H1 (cell line): ENCODE data around the gene DMPK. TPM values are rescaled to one million over a fixed set of nuclear protein-coding genes. Genes with fewer than 3 reads are reported as not detected.

Experiments used
- CTCF ChIA-PET: fragments of 300-600 bp; sonication (Branson Sonifier 250); formaldehyde crosslinking; loops from one replicate; lab custom pipeline; 2021; ENCODE audit not compliant: partially characterized antibody; lab: Charles Lee
- POLR2A ChIA-PET: fragments of 300-600 bp; sonication (Branson Sonifier 250); formaldehyde crosslinking; loops from one replicate; lab custom pipeline; 2021; ENCODE audit warnings: inconsistent platforms; ENCODE audit not compliant: partially characterized antibody; lab: Charles Lee
- DNase-seq, 2 experiments: peaks; one replicate each; pipeline versions ENCODE4 v3.0.0 to v3.0.0-alpha.2; 2010 to 2022; ENCODE audit warnings: low spot score in 2 of 2, low read depth in 1 of 2, mixed read lengths in 1 of 2
- FAIRE-seq: peaks from 2 replicates; lab custom pipeline; 2011; peaks lifted over from hg19 to GRCh38; lab: Jason Lieb, UNC
- H2AFZ ChIP-seq: 2 replicates; pipeline ENCODE4 v1.8.1; 2012; ENCODE audit warnings: low read length, inconsistent platforms
- H2AK5ac ChIP-seq: 2 replicates; pipeline ENCODE4 v1.6.1; 2013; ENCODE audit warnings: low read depth, low read length
- H2BK120ac ChIP-seq: replicated peaks from 2 replicates; pipeline ENCODE3; 2013; ENCODE audit warnings: low read depth, low read length, inconsistent platforms
- H2BK12ac ChIP-seq: 2 replicates; pipeline ENCODE4 v1.6.1; 2013; ENCODE audit warnings: low read depth, low read length
- H2BK15ac ChIP-seq: 2 replicates; pipeline ENCODE4 v1.6.1; 2013; ENCODE audit warnings: low read length
- H2BK20ac ChIP-seq: 2 replicates; pipeline ENCODE4 v1.6.1; 2013; ENCODE audit warnings: low read length
- H2BK5ac ChIP-seq: 2 replicates; pipeline ENCODE4 v1.6.1; 2013; ENCODE audit warnings: low read depth, low read length
- H3K14ac ChIP-seq: 2 replicates; pipeline ENCODE4 v1.6.1; 2013; ENCODE audit warnings: inconsistent platforms; ENCODE audit not compliant: insufficient read length
- H3K18ac ChIP-seq: 2 replicates; pipeline ENCODE4 v1.6.1; 2013; ENCODE audit warnings: low read length; ENCODE audit errors: extremely low read depth
- H3K23ac ChIP-seq: 2 replicates; pipeline ENCODE4 v1.6.1; 2013; ENCODE audit warnings: inconsistent platforms; ENCODE audit not compliant: insufficient read length
- H3K23me2 ChIP-seq: 2 replicates; pipeline ENCODE4 v1.6.1; 2013; ENCODE audit warnings: low read depth, low read length
- H3K27ac ChIP-seq: 2 replicates; pipeline ENCODE4 v1.6.1; 2011; ENCODE audit warnings: low read depth, low read length, inconsistent platforms
- H3K27me3 ChIP-seq, 4 experiments: replicated peaks in 1 of 4; 1 replicate in 1 of 4; 2 replicates in 3 of 4; pipeline versions ENCODE4 v1.6.1 to v1.8.1; 2011 to 2013; ENCODE audit warnings: low read length in 3 of 4, mild to moderate bottlenecking in 3 of 4, inconsistent platforms in 2 of 4, mixed read lengths in 2 of 4, moderate library complexity in 1 of 4; ENCODE audit not compliant: control insufficient read depth in 3 of 4, insufficient read depth in 3 of 4; ENCODE audit errors: extremely low read depth in 1 of 4
- H3K36me3 ChIP-seq, 4 experiments: 2 replicates each; pipeline versions ENCODE4 v1.6.1 to v1.8.1; 2011 to 2013; ENCODE audit warnings: mild to moderate bottlenecking in 4 of 4, low read length in 3 of 4, moderate library complexity in 2 of 4, control low read depth in 1 of 4, inconsistent platforms in 1 of 4; ENCODE audit not compliant: insufficient read depth in 4 of 4, control insufficient read depth in 2 of 4
- H3K4ac ChIP-seq: replicated peaks from 2 replicates; pipeline ENCODE3; 2013; ENCODE audit warnings: low read length, low read depth, mixed read lengths, inconsistent platforms; ENCODE audit not compliant: insufficient read length
- H3K4me1 ChIP-seq, 4 experiments: replicated peaks in 1 of 4; 1 replicate in 1 of 4; 2 replicates in 3 of 4; pipeline versions ENCODE4 v1.6.1 to v1.8.1; 2011 to 2013; ENCODE audit warnings: low read length in 3 of 4, inconsistent platforms in 2 of 4, mixed read lengths in 1 of 4; ENCODE audit not compliant: insufficient read depth in 4 of 4, control insufficient read depth in 3 of 4
- H3K4me2 ChIP-seq, 2 experiments: 2 replicates each; pipeline versions ENCODE4 v1.6.1 to v1.8.1; 2011 to 2013; ENCODE audit warnings: low read depth in 2 of 2, low read length in 2 of 2, control low read depth in 1 of 2, inconsistent platforms in 1 of 2, mild to moderate bottlenecking in 1 of 2; ENCODE audit not compliant: insufficient read depth in 1 of 2
- H3K4me3 ChIP-seq, 4 experiments: fragments of 200-600, 300-600 bp in 1 of 4; sonication (generic), shearing (Covaris generic), sonication (Bioruptor Twin) in 1 of 4; 2 replicates each; pipeline versions ENCODE4 v1.5.1 to v1.8.1; 2011 to 2016; ENCODE audit warnings: low read length in 4 of 4, low read depth in 3 of 4, control low read depth in 2 of 4, inconsistent platforms in 2 of 4, mild to moderate bottlenecking in 2 of 4, mixed read lengths in 1 of 4, moderate library complexity in 1 of 4; ENCODE audit not compliant: insufficient read depth in 2 of 4; ENCODE audit errors: extremely low read depth in 1 of 4
- H3K56ac ChIP-seq: replicated peaks from 2 replicates; pipeline ENCODE3; 2013; ENCODE audit warnings: low read depth, mild to moderate bottlenecking, mixed read lengths, low read length, inconsistent platforms; ENCODE audit not compliant: insufficient read length
- H3K79me1 ChIP-seq: 2 replicates; pipeline ENCODE4 v1.6.1; 2013; ENCODE audit warnings: low read depth, low read length, control low read depth
- H3K79me2 ChIP-seq, 2 experiments: 2 replicates each; pipeline versions ENCODE4 v1.6.1 to v1.8.1; 2012 to 2013; ENCODE audit warnings: low read length in 2 of 2, mild to moderate bottlenecking in 2 of 2, inconsistent platforms in 1 of 2; ENCODE audit not compliant: insufficient read depth in 2 of 2, control insufficient read depth in 1 of 2
- H3K9ac ChIP-seq, 4 experiments: replicated peaks in 1 of 4; 1 replicate in 1 of 4; 2 replicates in 3 of 4; pipeline versions ENCODE4 v1.6.1 to v1.8.1; 2011 to 2013; ENCODE audit warnings: low read depth in 3 of 4, low read length in 3 of 4, control low read depth in 2 of 4, mild to moderate bottlenecking in 2 of 4, moderate library complexity in 2 of 4, inconsistent platforms in 1 of 4; ENCODE audit errors: extremely low read depth in 1 of 4
- H3K9me3 ChIP-seq, 2 experiments: 2 replicates each; pipeline versions ENCODE4 v1.6.1 to v1.8.1; 2012 to 2013; ENCODE audit warnings: mild to moderate bottlenecking in 2 of 2, moderate library complexity in 2 of 2, control low read depth in 1 of 2, inconsistent platforms in 1 of 2, low read depth in 1 of 2, low read length in 1 of 2, mixed read lengths in 1 of 2; ENCODE audit not compliant: insufficient read depth in 2 of 2
- H4K20me1 ChIP-seq, 2 experiments: replicated peaks in 1 of 2; 2 replicates each; pipeline versions ENCODE3 to v1.8.1; 2011 to 2013; ENCODE audit warnings: inconsistent platforms in 2 of 2, low read length in 2 of 2, mild to moderate bottlenecking in 1 of 2; ENCODE audit not compliant: insufficient read depth in 2 of 2, control insufficient read depth in 1 of 2
- H4K5ac ChIP-seq: 2 replicates; pipeline ENCODE4 v1.6.1; 2013; ENCODE audit warnings: low read length, low read depth, mixed read lengths, inconsistent platforms; ENCODE audit not compliant: insufficient read length
- H4K8ac ChIP-seq: 2 replicates; pipeline ENCODE4 v1.8.0; 2013; ENCODE audit warnings: mild to moderate bottlenecking, moderate library complexity, low read length, inconsistent platforms; ENCODE audit not compliant: insufficient read depth; ENCODE audit errors: extremely low read depth
- H4K91ac ChIP-seq: replicated peaks from 2 replicates; pipeline ENCODE3; 2013; ENCODE audit warnings: low read length, mixed read lengths, inconsistent platforms; ENCODE audit not compliant: insufficient read length
- BRCA1 ChIP-seq: IDR thresholded peaks from 2 replicates; pipeline ENCODE4 v1.6.1; 2012; ENCODE audit warnings: low read depth, low read length, improper control_type of control experiment
- CEBPB ChIP-seq: IDR thresholded peaks from 2 replicates; pipeline ENCODE4 v1.6.1; 2012; ENCODE audit warnings: low read depth, low read length
- CREB1 ChIP-seq: IDR thresholded peaks from 2 replicates; pipeline ENCODE4 v1.6.1; 2012; ENCODE audit warnings: inconsistent platforms
- GABPA ChIP-seq: IDR thresholded peaks from 2 replicates; pipeline ENCODE4 v1.6.1; 2011; ENCODE audit warnings: mild to moderate bottlenecking, low read length, moderate library complexity, borderline replicate concordance; ENCODE audit not compliant: insufficient read depth
- KDM4A ChIP-seq: IDR thresholded peaks from one replicate; pipeline ENCODE4 v1.7.1; 2012; ENCODE audit warnings: low read depth, mild to moderate bottlenecking, moderate library complexity, low read length, inconsistent platforms; ENCODE audit not compliant: severe bottlenecking
- SIRT6 ChIP-seq: IDR thresholded peaks from one replicate; pipeline ENCODE4 v1.7.1; 2012; ENCODE audit warnings: low read length, inconsistent platforms
- SP2 ChIP-seq: IDR thresholded peaks from 2 replicates; pipeline ENCODE4 v1.6.1; 2012; ENCODE audit warnings: mild to moderate bottlenecking, low read length, inconsistent platforms
- SRF ChIP-seq: IDR thresholded peaks from 2 replicates; pipeline ENCODE4 v1.6.1; 2011; ENCODE audit warnings: mild to moderate bottlenecking, low read depth, low read length, moderate library complexity
- TEAD4 ChIP-seq: IDR thresholded peaks from 2 replicates; pipeline ENCODE4 v1.6.1; 2012; ENCODE audit warnings: low read depth, low read length, inconsistent platforms, mixed read lengths
- ZNF274 ChIP-seq: IDR thresholded peaks from 2 replicates; pipeline ENCODE4 v1.7.0; 2012; ENCODE audit warnings: low read length, borderline replicate concordance; ENCODE audit errors: extremely low read depth
- WGBS, 2 experiments: shearing (Covaris generic) in 1 of 2; methylation state at CpG; one replicate each; pipeline versions ENCODE4 v1.1.6 to v1.1.7; 2013 to 2015; ENCODE audit warnings: low lambda C conversion rate in 2 of 2, mixed read lengths in 2 of 2, inconsistent platforms in 1 of 2, low coverage in 1 of 2, missing lambda C conversion rate in 1 of 2; ENCODE audit not compliant: insufficient replicate concordance in 2 of 2, insufficient coverage in 1 of 2, insufficient read length in 1 of 2; ENCODE audit errors: extremely low coverage in 1 of 2, missing lambda C conversion rate in 1 of 2; 5-methylcytosine and 5-hydroxymethylcytosine counted together
- polyA plus RNA-seq, 7 experiments: library from polyadenylated mRNA; depleted of rRNA in 3 of 7; stranded (reverse) in 5 of 7; unstranded in 2 of 7; fragments of >200 nt in 5 of 7; fragments of 200-250 nt in 2 of 7; gene quantifications; 1 replicate in 5 of 7; 2 replicates in 1 of 7; 4 replicates in 1 of 7; pipeline versions ENCODE4 v1.2.1 to v1.2.3, GENCODE V29; 2011 to 2013; ENCODE audit warnings: missing spikeins in 2 of 7, mixed read lengths in 2 of 7
- total RNA-seq: library from RNA; stranded (reverse); fragmentation: NEBNext Ultra II Directional; extraction: Animal tissue kit (Norgen Biotek cat#: 25700); gene quantifications from 2 replicates; pipeline ENCODE4 v1.2.1, GENCODE V29; 2021
- TF ChIP-seq, protein P1 (sequence below), 3 experiments: IDR thresholded peaks; 1 replicate in 2 of 3; 2 replicates in 1 of 3; pipeline versions ENCODE4 v1.5.1 to v1.6.1; 2011; ENCODE audit warnings: low read length in 3 of 3, mild to moderate bottlenecking in 3 of 3, inconsistent platforms in 2 of 3, low read depth in 1 of 3, moderate library complexity in 1 of 3; ENCODE audit not compliant: insufficient read depth in 1 of 3; ENCODE audit errors: control extremely low read depth in 1 of 3

DMPK gene
- total and polyA plus RNA-seq, 2 of the 8 experiments (the other 6 are each of a cell fraction or from before 2014, with no cell fraction given), result 13.7 to 27.4 TPM

DNA sequence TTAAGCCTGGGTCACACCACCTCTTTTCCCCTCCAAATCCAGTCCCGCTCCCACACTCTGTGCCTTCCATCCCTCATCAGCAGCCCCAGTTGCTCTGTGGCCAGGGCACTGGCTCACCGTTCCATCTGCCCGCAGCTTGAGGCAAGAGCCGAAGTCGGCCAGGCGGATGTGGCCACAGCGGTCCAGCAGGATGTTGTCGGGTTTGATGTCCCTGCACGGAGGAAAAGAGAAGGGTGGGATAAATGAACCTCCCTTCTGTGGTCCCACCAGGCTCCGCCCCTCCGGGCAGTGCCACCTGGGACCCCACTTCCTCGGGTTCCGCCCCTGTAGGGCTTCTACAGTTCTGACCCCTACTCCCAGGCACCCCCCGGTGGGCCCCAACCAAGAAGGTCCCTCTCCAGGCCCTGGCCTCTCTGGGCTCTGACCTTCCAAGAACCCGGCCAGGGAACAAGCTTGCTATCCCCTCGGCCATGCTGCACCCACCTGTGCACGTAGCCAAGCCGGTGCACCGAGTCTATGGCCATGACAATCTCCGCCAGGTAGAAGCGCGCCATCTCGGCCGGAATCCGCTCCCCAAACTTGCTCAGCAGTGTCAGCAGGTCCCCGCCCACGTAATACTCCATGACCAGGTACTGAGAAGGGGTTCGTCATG, 4.2 kb downstream of the DMPK start:
- Histone ChIP-seq H4K20me1 (peaks cover 4 to 15% of the 10 kb centered on the region in 2 experiments), H3K27me3 (peaks cover 0 to 6% (median 0%) of the 10 kb centered on the region in 4 experiments; a peak in 1 of 7 replicates), H2BK12ac (no peak overlapping the region), H3K27ac (no peak overlapping the region), H2BK5ac (no peak overlapping the region), H3K4me2 (no peak overlapping the region; a peak in 1 of 4 replicates), H3K14ac (no peak overlapping the region), H3K23ac (no peak overlapping the region), H4K5ac (no peak overlapping the region), H3K79me2 (no peaks in the 10 kb centered on the region), H3K4me1 (peaks cover 3 to 26% (median 15%) of the 10 kb centered on the region in 4 experiments), H3K56ac (no peak overlapping the region), H3K79me1 (no peaks in the 10 kb centered on the region), H2AK5ac (no peak overlapping the region), H4K8ac (no peak overlapping the region; the same call in 1 of the 2 replicates), H3K36me3 (peaks cover 3 to 10% (median 7%) of the 10 kb centered on the region in 4 experiments; a peak in 5 of 8 replicates), H2BK15ac (no peak overlapping the region), H2BK120ac (no peak overlapping the region), H3K9ac (no peak overlapping the region), H3K4me3 (no peak overlapping the region), H3K4ac (no peak overlapping the region), H4K91ac (no peak overlapping the region), H3K23me2 (peaks cover 4% of the 10 kb centered on the region; the same call in 1 of the 2 replicates), H2BK20ac (no peak overlapping the region), H2AFZ (no peak overlapping the region), H3K18ac (no peak overlapping the region), H3K9me3 (no peaks in the 10 kb centered on the region)
- 93% methylated on average over 28 of the region's 28 CpGs; no CpG with 5 or more reads in 1 of the 2 experiments for WGBS, 2 experiments
- no peak for FAIRE-seq
- ChIA-PET CTCF (interaction anchor here (1.7 kb wide), 1 partner anchor 37 kb away, joined by 5 read pairs; the partner anchor contains the start of gene RSPH6A), POLR2A (interaction anchor here (0.7 to 9.5 kb wide), 3 partner anchors 7 to 61 kb away, joined by 3 to 133 read pairs (median 5); partner anchors contain the start of gene SIX5)
- no peak for DNase-seq
- TF ChIP-seq SP2 (no peak), SRF (no peak), SIRT6 (no peak), GABPA (no peak), ZNF274 (no peak), CEBPB (no peak), BRCA1 (no peak), KDM4A (no peak), CREB1 (no peak), TEAD4 (no peak)
- TF ChIP-seq, protein P1, sequence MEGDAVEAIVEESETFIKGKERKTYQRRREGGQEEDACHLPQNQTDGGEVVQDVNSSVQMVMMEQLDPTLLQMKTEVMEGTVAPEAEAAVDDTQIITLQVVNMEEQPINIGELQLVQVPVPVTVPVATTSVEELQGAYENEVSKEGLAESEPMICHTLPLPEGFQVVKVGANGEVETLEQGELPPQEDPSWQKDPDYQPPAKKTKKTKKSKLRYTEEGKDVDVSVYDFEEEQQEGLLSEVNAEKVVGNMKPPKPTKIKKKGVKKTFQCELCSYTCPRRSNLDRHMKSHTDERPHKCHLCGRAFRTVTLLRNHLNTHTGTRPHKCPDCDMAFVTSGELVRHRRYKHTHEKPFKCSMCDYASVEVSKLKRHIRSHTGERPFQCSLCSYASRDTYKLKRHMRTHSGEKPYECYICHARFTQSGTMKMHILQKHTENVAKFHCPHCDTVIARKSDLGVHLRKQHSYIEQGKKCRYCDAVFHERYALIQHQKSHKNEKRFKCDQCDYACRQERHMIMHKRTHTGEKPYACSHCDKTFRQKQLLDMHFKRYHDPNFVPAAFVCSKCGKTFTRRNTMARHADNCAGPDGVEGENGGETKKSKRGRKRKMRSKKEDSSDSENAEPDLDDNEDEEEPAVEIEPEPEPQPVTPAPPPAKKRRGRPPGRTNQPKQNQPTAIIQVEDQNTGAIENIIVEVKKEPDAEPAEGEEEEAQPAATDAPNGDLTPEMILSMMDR (IDR thresholded peaks at IDR 0.05; ENCODE audit: control extremely low read depth in 1 of 3, insufficient read depth in 1 of 3, low read depth in 1 of 3, low read length in 3 of 3), result no peak
